MCF 10A (cell line): ENCODE data around the gene MVB12B. TPM values are rescaled to one million over a fixed set of nuclear protein-coding genes. Genes with fewer than 3 reads are reported as not detected.

Experiments
- BruUV-seq: library from RNA; stranded (reverse); fragments of 400-500 nt; replicated peaks from 2 replicates; lab custom pipeline; 2021; lab: Mats Ljungman, UMichigan
- CTCF ChIA-PET: fragments of 300-600 bp; sonication (Branson Sonifier 250); formaldehyde crosslinking; extraction: SDS; loops from one replicate; lab custom pipeline; 2021; ENCODE audit warnings: antibody characterized with exemption, inconsistent platforms; lab: Yijun Ruan, JAX
- POLR2A ChIA-PET: fragments of 300-600, 350-650 bp; sonication (Branson Sonifier 250); formaldehyde crosslinking; extraction: SDS; loops from one replicate; lab custom pipeline; 2020; ENCODE audit warnings: antibody characterized with exemption, inconsistent platforms; lab: Yijun Ruan, JAX
- DNase-seq: peaks from one replicate; pipeline ENCODE4 v3.0.0-alpha.2; 2018; ENCODE audit not compliant: unreplicated experiment
- H3K27ac Mint-ChIP-seq: one replicate; pipeline ENCODE4 v1.8.0; 2022; ENCODE audit warnings: mild to moderate bottlenecking, low read depth, mixed read lengths; ENCODE audit not compliant: unreplicated experiment
- H3K27me3 Mint-ChIP-seq: one replicate; pipeline ENCODE4 v1.8.0; 2022; ENCODE audit warnings: mixed read lengths; ENCODE audit not compliant: insufficient read depth, unreplicated experiment
- H3K36me3 Mint-ChIP-seq: one replicate; pipeline ENCODE4 v1.8.0; 2022; ENCODE audit warnings: mild to moderate bottlenecking, moderate library complexity, mixed read lengths; ENCODE audit not compliant: insufficient read depth, unreplicated experiment
- H3K4me1 Mint-ChIP-seq: one replicate; pipeline ENCODE4 v1.8.0; 2022; ENCODE audit warnings: mixed read lengths; ENCODE audit not compliant: insufficient read depth, unreplicated experiment
- H3K4me3 Mint-ChIP-seq: one replicate; pipeline ENCODE4 v1.8.0; 2022; ENCODE audit warnings: mild to moderate bottlenecking, moderate library complexity, mixed read lengths; ENCODE audit not compliant: unreplicated experiment
- H3K9me3 Mint-ChIP-seq: one replicate; pipeline ENCODE4 v1.8.0; 2022; ENCODE audit warnings: mixed read lengths; ENCODE audit not compliant: unreplicated experiment
- intact Hi-C: fragments of 100-400 bp; cut with micrococcal nuclease; formaldehyde crosslinking; loops from 2 replicates; pipeline ENCODE4 v1.14.1; 2022
- total RNA-seq: library from RNA; stranded (reverse); gene quantifications from 2 replicates; pipeline ENCODE4 v1.2.3, GENCODE V29; 2022
- TF ChIP-seq, protein P1 (sequence below): fragments of 200-600 bp; IDR thresholded peaks from one replicate; pipeline ENCODE4 v1.8.0; 2022; ENCODE audit warnings: antibody characterized with exemption, mild to moderate bottlenecking; ENCODE audit not compliant: unreplicated experiment

Gene MVB12B
- total RNA-seq, 1 experiment from 2014 or later = 5.5 TPM

DNA sequence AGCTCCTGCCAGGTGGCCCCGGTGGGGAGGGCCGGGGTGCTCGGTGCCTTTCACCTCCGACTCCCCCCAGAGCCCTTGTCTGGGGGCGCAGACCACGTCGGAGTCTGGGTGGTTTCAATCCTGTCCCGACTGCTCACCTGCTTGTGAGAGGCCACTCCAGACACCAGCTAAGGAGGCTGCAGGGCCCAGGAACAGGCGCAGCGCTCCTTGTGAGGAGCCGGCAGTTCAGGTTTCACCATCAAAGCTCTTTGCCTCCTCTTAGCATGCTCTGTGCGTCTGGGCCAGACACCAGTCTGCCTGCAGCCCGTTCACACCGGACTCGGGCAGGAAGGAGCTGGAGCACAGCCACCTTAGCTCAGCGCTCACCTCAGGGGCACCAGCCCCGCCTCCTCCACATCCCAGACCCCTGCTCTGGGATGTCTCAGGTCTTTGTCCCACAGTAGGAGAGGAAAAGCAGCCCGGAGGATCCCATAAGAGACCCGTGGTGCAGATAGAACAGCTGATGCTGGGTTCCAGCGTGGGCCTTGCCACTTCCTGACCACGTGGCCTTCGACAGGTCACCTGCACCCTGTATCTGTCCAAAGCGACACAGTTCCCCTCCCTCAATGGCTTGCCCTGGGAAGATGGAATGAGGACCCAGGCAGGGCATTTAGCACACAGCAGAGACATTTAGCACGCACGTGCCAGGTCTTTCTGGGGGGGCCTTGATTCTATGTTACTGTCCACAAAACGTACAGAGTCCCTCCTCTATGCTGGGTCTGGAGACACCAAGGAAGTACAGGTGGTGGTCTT lies 180.9 kb downstream of the MVB12B start:
- no TSS peak for BruUV-seq
- no peaks in the 10 kb centered on the region for H3K27me3 Mint-ChIP-seq
- ChIA-PET CTCF (interaction anchor here (0.6 to 5.9 kb wide), 4 partner anchors 7 to 1108 kb away, joined by 3 to 53 read pairs (median 28); no protein-coding TSS in a partner anchor), POLR2A (no interaction called here)
- no peak overlapping the region for H3K4me3 Mint-ChIP-seq
- TF ChIP-seq, protein P1, sequence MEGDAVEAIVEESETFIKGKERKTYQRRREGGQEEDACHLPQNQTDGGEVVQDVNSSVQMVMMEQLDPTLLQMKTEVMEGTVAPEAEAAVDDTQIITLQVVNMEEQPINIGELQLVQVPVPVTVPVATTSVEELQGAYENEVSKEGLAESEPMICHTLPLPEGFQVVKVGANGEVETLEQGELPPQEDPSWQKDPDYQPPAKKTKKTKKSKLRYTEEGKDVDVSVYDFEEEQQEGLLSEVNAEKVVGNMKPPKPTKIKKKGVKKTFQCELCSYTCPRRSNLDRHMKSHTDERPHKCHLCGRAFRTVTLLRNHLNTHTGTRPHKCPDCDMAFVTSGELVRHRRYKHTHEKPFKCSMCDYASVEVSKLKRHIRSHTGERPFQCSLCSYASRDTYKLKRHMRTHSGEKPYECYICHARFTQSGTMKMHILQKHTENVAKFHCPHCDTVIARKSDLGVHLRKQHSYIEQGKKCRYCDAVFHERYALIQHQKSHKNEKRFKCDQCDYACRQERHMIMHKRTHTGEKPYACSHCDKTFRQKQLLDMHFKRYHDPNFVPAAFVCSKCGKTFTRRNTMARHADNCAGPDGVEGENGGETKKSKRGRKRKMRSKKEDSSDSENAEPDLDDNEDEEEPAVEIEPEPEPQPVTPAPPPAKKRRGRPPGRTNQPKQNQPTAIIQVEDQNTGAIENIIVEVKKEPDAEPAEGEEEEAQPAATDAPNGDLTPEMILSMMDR = no peak
- H3K36me3 Mint-ChIP-seq = no peaks in the 10 kb centered on the region
- DNase-seq = no peak
- intact Hi-C loops = no loop called here
- H3K4me1 Mint-ChIP-seq = no peaks in the 10 kb centered on the region
- H3K27ac Mint-ChIP-seq = no peak overlapping the region
- no peaks in the 10 kb centered on the region for H3K9me3 Mint-ChIP-seq

DNA sequence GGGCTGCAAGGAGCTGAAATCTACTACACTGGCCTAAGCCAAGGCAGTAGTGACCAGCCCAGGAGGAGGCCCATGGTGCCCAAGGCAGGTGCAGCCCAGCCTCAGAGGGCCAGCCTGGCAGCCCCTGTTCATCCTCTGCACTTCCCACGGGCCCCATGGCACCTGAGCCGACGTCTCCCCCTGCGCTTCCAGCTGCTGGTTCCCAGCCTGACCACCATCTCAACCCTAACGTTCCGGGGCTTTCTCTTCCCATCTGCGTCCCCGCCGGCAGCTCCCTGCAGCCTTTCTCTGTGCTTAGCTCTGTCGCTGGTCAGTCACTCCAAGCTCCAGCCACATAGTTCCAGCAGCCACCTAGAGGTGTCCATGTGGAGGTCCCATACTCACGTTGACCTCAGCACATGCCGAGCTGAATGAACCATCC lies 181.6 kb downstream of the MVB12B start:
- no TSS peak for BruUV-seq
- Mint-ChIP-seq H3K27me3 (no peaks in the 10 kb centered on the region), H3K36me3 (no peaks in the 10 kb centered on the region), H3K27ac (no peak overlapping the region), H3K4me1 (peaks cover 3% of the 10 kb centered on the region), H3K9me3 (no peaks in the 10 kb centered on the region), H3K4me3 (no peak overlapping the region)
- ChIA-PET CTCF (interaction anchor here (0.6 to 5.9 kb wide), 5 partner anchors 8 to 1527 kb away, joined by 3 to 53 read pairs (median 6); no protein-coding TSS in a partner anchor), POLR2A (interaction anchor here (1.2 kb wide), 1 partner anchor 9 kb away, joined by 3 read pairs; no protein-coding TSS in a partner anchor)
- TF ChIP-seq, protein P1 = no peak
- intact Hi-C loops = no loop called here
- no peak for DNase-seq

DNA sequence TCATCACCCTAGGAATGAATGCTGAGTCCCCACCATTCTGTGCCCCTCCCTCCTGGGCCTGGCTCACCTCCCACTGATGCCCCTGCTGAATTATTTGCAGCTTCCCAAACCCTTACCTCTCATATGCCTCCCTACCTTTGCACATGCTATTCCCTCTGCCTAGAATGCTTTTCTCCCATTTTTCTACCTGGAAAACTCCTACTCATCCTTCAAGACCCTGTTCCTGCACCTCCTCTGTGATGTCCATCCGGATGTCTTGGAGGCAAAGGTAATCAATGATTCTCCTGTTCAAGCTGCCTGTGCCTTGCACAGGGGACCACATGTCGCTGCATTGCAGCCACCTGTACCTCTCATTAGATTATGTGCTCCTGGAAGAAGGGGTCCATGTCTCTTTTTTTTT lies 182.3 kb downstream of the MVB12B start:
- no peak for DNase-seq
- intact Hi-C loops = no loop called here
- Mint-ChIP-seq H3K4me3 (no peak overlapping the region), H3K9me3 (no peaks in the 10 kb centered on the region), H3K36me3 (no peaks in the 10 kb centered on the region), H3K4me1 (peaks cover 6% of the 10 kb centered on the region), H3K27ac (no peak overlapping the region), H3K27me3 (no peaks in the 10 kb centered on the region)
- TF ChIP-seq, protein P1 = no peak
- no TSS peak for BruUV-seq
- ChIA-PET CTCF (interaction anchor here (0.6 to 5.9 kb wide), 4 partner anchors 8 to 49 kb away, joined by 3 to 53 read pairs (median 27); no protein-coding TSS in a partner anchor), POLR2A (interaction anchor here (0.6 to 1.2 kb wide), 2 partner anchors 8 to 49 kb away, joined by 3 read pairs; no protein-coding TSS in a partner anchor)

DNA sequence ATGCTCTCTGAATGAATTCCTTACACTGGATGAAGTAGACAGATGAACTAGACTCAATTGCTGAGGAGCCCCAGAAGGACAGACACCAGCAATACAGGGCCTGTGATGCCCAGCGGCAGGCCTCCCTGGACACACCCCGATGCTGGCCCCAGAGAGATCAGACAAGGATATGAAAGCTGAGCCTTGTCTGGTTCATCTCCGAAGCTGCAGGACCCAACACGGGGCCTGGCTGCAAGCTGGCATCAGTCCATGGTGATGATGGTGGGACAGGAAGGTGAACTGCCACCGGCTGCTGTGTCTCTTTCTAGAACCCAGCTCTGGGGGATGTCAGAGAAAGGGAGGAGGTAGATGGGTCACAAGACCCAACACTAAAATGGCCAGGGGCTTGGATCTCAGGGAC lies 183.1 kb downstream of the MVB12B start:
- no TSS peak for BruUV-seq
- H3K4me3 Mint-ChIP-seq = no peak overlapping the region
- CTCF ChIA-PET = interaction anchor here (5.7 to 5.9 kb wide), 2 partner anchors 9 to 48 kb away, joined by 51 to 53 read pairs; no protein-coding TSS in a partner anchor
- TF ChIP-seq, protein P1 = no peak
- POLR2A ChIA-PET = no interaction called here
- H3K36me3 Mint-ChIP-seq = no peaks in the 10 kb centered on the region
- DNase-seq = no peak
- no peak overlapping the region for H3K27ac Mint-ChIP-seq
- H3K27me3 Mint-ChIP-seq = no peaks in the 10 kb centered on the region
- H3K9me3 Mint-ChIP-seq = no peaks in the 10 kb centered on the region
- peaks cover 6% of the 10 kb centered on the region for H3K4me1 Mint-ChIP-seq
- intact Hi-C loops = no loop called here
